ENCODE measurements around the gene AP1B1.

DNA sequence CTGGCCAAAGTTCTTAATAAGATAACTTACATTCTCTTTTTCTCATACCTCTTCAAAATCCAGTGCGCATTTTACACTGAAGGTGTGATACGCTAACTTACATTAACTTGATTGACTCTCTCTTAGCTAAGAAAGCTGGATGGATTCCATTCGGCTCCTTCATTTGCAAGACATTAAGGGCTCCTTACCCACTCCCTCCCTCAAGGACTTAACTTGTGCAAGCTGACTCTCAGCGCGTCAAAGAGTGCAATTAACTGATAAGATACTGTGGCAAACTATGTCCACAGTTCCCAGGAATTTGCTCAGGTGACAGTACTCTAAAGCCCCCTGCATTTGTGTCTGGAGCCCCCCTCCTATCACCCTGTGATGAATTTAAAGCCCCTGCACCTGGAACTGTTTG, 43.6 kb upstream of the AP1B1 start:
- TF ChIP-seq JUN (IDR thresholded peaks at IDR 0.05) (no peak), MAZ (IDR thresholded peaks at IDR 0.05; ENCODE audit: borderline replicate concordance, low read depth, low read length) (no peak), KDM1A (IDR thresholded peaks at IDR 0.05; ENCODE audit: low read depth) (no peak)
- TF ChIP-seq, protein P1, sequence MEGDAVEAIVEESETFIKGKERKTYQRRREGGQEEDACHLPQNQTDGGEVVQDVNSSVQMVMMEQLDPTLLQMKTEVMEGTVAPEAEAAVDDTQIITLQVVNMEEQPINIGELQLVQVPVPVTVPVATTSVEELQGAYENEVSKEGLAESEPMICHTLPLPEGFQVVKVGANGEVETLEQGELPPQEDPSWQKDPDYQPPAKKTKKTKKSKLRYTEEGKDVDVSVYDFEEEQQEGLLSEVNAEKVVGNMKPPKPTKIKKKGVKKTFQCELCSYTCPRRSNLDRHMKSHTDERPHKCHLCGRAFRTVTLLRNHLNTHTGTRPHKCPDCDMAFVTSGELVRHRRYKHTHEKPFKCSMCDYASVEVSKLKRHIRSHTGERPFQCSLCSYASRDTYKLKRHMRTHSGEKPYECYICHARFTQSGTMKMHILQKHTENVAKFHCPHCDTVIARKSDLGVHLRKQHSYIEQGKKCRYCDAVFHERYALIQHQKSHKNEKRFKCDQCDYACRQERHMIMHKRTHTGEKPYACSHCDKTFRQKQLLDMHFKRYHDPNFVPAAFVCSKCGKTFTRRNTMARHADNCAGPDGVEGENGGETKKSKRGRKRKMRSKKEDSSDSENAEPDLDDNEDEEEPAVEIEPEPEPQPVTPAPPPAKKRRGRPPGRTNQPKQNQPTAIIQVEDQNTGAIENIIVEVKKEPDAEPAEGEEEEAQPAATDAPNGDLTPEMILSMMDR (IDR thresholded peaks at IDR 0.05): no peak

Measured in A549 (cell line).